Parathyroid adenoma (tissue), 2 donors: ENCODE results near the gene ADAMTS7.

Experiments
- H2AFZ ChIP-seq: fragments of 300-600 bp; sonication (generic); one replicate; pipeline ENCODE4 v1.7.0; 2017; ENCODE audit warnings: antibody characterized with exemption, mild to moderate bottlenecking
- H3K27ac ChIP-seq: fragments of 300-600 bp; sonication (generic); one replicate; pipeline ENCODE4 v1.7.0; 2017
- H3K27me3 ChIP-seq: fragments of 300-600 bp; sonication (generic); one replicate; pipeline ENCODE4 v1.7.0; 2017; ENCODE audit warnings: low read length; ENCODE audit not compliant: control insufficient read depth, insufficient read depth
- H3K36me3 ChIP-seq: fragments of 300-600 bp; sonication (generic); one replicate; pipeline ENCODE4 v1.7.0; 2017; ENCODE audit warnings: low read length; ENCODE audit not compliant: control insufficient read depth, insufficient read depth
- H3K4me1 ChIP-seq: fragments of 300-600 bp; sonication (generic); one replicate; pipeline ENCODE4 v1.7.0; 2017; ENCODE audit warnings: control low read depth
- H3K4me2 ChIP-seq: fragments of 300-600 bp; sonication (generic); one replicate; pipeline ENCODE4 v1.7.0; 2017; ENCODE audit warnings: low read length
- H3K4me3 ChIP-seq: fragments of 300-600 bp; sonication (generic); one replicate; pipeline ENCODE4 v1.7.0; 2017; ENCODE audit warnings: low read depth, low read length
- H3K79me2 ChIP-seq: fragments of 300-600 bp; sonication (generic); one replicate; pipeline ENCODE4 v1.7.0; 2017; ENCODE audit warnings: control low read depth
- H3K9ac ChIP-seq: fragments of 300-600 bp; sonication (generic); one replicate; pipeline ENCODE4 v1.7.0; 2017; ENCODE audit warnings: mild to moderate bottlenecking
- H3K9me3 ChIP-seq: fragments of 300-600 bp; sonication (generic); one replicate; pipeline ENCODE4 v1.7.0; 2017; ENCODE audit warnings: low read length; ENCODE audit not compliant: control insufficient read depth
- TF ChIP-seq, protein P1 (sequence below): fragments of 300-600 bp; sonication (generic); IDR thresholded peaks from one replicate; pipeline ENCODE4 v1.7.0; 2017; ENCODE audit warnings: antibody characterized with exemption, mild to moderate bottlenecking
- donor health status: primary hyperparathyroidism.

Gene ADAMTS7

DNA sequence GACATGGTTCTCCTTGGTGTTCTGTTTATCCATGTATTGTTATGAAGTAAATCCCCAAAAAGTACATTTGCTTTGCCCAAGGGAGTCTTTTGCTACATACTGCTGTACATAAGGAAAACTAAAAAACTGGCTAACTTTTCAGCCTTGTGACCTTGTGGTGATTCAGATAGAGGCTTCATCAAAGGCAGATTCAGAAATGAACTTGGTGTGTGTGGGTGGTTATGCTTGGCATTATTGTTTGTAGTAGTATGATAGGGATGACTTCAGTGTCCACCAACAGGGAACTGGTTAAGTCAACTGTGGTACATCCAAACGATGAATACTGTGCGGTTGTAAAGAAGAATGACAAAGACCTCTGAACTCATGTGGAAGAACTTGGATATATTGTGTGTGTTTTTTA lies 94.6 kb downstream of the ADAMTS7 start:
- Histone ChIP-seq H2AFZ (no peak overlapping the region), H3K4me1 (no peaks in the 10 kb centered on the region), H3K36me3 (no peaks in the 10 kb centered on the region), H3K9me3 (no peaks in the 10 kb centered on the region), H3K4me2 (no peak overlapping the region), H3K9ac (no peak overlapping the region), H3K4me3 (no peak overlapping the region), H3K27ac (no peak overlapping the region), H3K27me3 (no peaks in the 10 kb centered on the region), H3K79me2 (no peaks in the 10 kb centered on the region)
- TF ChIP-seq, protein P1, sequence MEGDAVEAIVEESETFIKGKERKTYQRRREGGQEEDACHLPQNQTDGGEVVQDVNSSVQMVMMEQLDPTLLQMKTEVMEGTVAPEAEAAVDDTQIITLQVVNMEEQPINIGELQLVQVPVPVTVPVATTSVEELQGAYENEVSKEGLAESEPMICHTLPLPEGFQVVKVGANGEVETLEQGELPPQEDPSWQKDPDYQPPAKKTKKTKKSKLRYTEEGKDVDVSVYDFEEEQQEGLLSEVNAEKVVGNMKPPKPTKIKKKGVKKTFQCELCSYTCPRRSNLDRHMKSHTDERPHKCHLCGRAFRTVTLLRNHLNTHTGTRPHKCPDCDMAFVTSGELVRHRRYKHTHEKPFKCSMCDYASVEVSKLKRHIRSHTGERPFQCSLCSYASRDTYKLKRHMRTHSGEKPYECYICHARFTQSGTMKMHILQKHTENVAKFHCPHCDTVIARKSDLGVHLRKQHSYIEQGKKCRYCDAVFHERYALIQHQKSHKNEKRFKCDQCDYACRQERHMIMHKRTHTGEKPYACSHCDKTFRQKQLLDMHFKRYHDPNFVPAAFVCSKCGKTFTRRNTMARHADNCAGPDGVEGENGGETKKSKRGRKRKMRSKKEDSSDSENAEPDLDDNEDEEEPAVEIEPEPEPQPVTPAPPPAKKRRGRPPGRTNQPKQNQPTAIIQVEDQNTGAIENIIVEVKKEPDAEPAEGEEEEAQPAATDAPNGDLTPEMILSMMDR = no peak

DNA sequence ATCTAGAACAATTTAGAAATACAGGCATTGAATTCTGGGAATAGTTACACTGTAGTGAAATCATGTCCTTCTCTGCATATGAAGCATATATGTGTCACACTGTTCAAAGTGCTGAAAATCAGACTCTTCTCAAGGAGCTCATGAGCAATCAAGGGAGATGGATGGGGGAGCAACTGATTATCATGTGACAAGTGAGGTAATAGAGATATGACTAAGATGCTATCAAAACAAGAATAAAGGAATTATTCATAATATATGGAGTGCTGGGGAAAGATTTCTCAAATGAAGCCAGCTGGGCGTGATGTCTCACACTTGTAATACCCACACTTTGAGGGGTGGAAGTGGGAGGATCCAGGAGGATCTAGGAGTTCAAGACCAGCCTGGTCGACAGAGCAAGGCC lies 95.3 kb downstream of the ADAMTS7 start:
- H3K79me2 ChIP-seq = no peaks in the 10 kb centered on the region
- no peak overlapping the region for H3K9ac ChIP-seq
- no peak overlapping the region for H3K4me2 ChIP-seq
- H2AFZ ChIP-seq = no peak overlapping the region
- no peaks in the 10 kb centered on the region for H3K4me1 ChIP-seq
- H3K36me3 ChIP-seq = no peaks in the 10 kb centered on the region
- H3K4me3 ChIP-seq = no peak overlapping the region
- TF ChIP-seq, protein P1 = no peak
- H3K27me3 ChIP-seq = no peaks in the 10 kb centered on the region
- H3K27ac ChIP-seq = no peak overlapping the region
- H3K9me3 ChIP-seq = no peaks in the 10 kb centered on the region

DNA sequence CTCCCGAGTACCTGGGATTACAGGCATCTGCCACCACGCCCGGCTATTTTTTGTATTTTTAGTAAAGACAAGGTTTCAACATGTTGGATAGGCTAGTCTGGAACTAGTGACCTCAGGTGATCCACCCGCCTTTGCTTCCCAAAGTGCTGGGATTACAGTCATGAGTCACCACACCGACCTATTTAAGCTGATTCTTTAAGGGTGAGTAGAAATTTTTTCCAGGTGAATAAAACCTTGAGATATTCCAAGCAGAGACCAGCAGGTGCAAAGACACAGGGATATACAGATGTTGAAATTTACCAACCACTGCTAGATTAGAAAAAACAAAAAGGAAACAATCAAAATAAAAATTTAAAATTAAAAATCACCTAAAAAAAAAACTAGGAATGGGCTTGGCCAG lies 95.8 kb downstream of the ADAMTS7 start:
- Histone ChIP-seq H3K79me2 (no peaks in the 10 kb centered on the region), H3K9ac (no peak overlapping the region), H3K27me3 (no peaks in the 10 kb centered on the region), H3K9me3 (no peaks in the 10 kb centered on the region), H3K36me3 (no peaks in the 10 kb centered on the region), H3K27ac (no peak overlapping the region), H2AFZ (no peak overlapping the region), H3K4me1 (no peaks in the 10 kb centered on the region), H3K4me2 (no peak overlapping the region), H3K4me3 (no peak overlapping the region)
- TF ChIP-seq, protein P1 = no peak

DNA sequence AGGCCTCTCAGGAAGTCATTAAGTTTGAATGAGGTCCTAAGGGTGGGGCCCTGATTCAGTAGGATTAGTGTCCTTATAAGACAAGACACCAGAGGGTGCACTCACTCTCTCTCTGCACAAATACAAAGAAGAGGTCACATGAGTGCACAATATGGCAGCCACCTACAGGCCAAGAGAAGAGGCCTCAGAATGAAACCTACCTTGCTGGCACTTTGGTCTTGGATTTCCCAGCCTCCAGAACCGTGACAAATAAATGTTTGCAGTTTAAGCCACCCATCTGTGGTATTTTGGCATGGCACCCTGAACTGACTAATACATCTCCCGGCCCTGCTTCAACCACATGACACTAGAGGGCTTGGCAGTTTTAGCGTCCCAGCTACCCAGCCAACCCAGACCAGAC lies 96.4 kb downstream of the ADAMTS7 start:
- no peak overlapping the region for H3K4me3 ChIP-seq
- H3K9ac ChIP-seq = no peak overlapping the region
- H3K79me2 ChIP-seq = no peaks in the 10 kb centered on the region
- no peaks in the 10 kb centered on the region for H3K4me1 ChIP-seq
- no peaks in the 10 kb centered on the region for H3K36me3 ChIP-seq
- no peaks in the 10 kb centered on the region for H3K27me3 ChIP-seq
- no peak overlapping the region for H2AFZ ChIP-seq
- no peak overlapping the region for H3K27ac ChIP-seq
- H3K4me2 ChIP-seq = no peak overlapping the region
- TF ChIP-seq, protein P1 = no peak
- H3K9me3 ChIP-seq = no peaks in the 10 kb centered on the region

DNA sequence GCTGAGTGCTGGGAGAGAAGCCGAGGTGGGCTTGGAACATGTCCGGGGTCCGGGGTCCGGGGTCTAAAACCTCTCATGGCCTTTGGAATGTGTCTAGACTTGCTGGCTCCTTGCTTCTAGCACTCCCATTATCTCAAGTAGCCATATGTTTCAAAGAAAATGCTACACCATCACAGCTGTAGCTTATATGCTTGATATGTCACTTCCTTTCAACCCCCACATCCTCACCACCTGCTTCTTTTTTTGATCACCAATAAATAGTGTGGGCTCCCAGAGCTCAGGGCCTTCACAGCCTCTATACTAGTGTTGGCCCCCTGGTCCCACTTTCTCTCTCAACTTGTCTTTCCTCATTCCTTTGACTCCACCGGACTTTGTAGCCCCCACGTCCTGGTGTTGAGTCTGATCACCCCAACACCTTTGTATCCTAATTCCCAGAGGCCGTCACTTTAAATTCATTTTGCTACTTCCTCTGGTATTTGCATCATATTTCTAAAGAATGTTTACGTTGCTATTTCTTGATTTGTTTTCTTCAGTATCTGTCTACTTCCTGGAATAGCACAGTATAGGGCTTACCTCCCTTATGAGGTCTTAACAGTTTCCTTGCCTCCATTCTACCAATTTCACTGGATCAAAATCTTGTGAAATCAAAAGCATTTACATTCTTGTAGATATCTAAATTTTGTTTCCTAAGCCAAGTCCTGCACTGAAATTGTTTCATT lies 98.3 kb downstream of the ADAMTS7 start:
- H2AFZ ChIP-seq = no peak overlapping the region
- H3K4me3 ChIP-seq = no peak overlapping the region
- H3K9me3 ChIP-seq = no peaks in the 10 kb centered on the region
- no peaks in the 10 kb centered on the region for H3K79me2 ChIP-seq
- no peaks in the 10 kb centered on the region for H3K36me3 ChIP-seq
- no peak overlapping the region for H3K9ac ChIP-seq
- H3K4me1 ChIP-seq = no peaks in the 10 kb centered on the region
- H3K27ac ChIP-seq = no peak overlapping the region
- no peaks in the 10 kb centered on the region for H3K27me3 ChIP-seq
- no peak overlapping the region for H3K4me2 ChIP-seq
- TF ChIP-seq, protein P1 = no peak
